Duodenal mucosa (tissue), 2 donors: ENCODE results near the gene DEFB129.
A peak's percentile ranks its signal among the peaks of the same experiment; 100 is the strongest.
"Not testable (repeated sequence)": the region's sequence is repeated elsewhere in the genome, so short reads cannot be mapped to it uniquely, and the experiment has no call there.

ENCODE experiments used
- H3K27ac ChIP-seq: one replicate; pipeline ENCODE4 v1.7.0; 2013; ENCODE audit warnings: low read depth, low read length
- H3K27me3 ChIP-seq, 2 donors: one replicate each; pipeline ENCODE4 v1.7.0; 2013; ENCODE audit warnings: low read length in 2 of 2, control low read depth in 1 of 2; ENCODE audit not compliant: insufficient read depth in 2 of 2, control insufficient read depth in 1 of 2
- H3K36me3 ChIP-seq, 2 donors: one replicate each; pipeline ENCODE4 v1.7.0; 2013; ENCODE audit warnings: low read length in 2 of 2, control low read depth in 1 of 2; ENCODE audit not compliant: insufficient read depth in 2 of 2, control insufficient read depth in 1 of 2
- H3K4me1 ChIP-seq, 2 donors: one replicate each; pipeline ENCODE4 v1.7.0; 2013; ENCODE audit warnings: low read length in 2 of 2, control low read depth in 1 of 2; ENCODE audit not compliant: insufficient read depth in 2 of 2, control insufficient read depth in 1 of 2
- H3K4me3 ChIP-seq, 2 donors: one replicate each; pipeline ENCODE4 v1.7.0; 2013; ENCODE audit warnings: low read length in 2 of 2, low read depth in 1 of 2
- H3K9ac ChIP-seq, 2 donors: one replicate each; pipeline ENCODE4 v1.7.0; 2013; ENCODE audit warnings: low read length in 2 of 2, low read depth in 1 of 2
- H3K9me3 ChIP-seq, 2 donors: one replicate each; pipeline ENCODE4 v1.7.0; 2013; ENCODE audit warnings: low read length in 2 of 2, control low read depth in 1 of 2; ENCODE audit not compliant: control insufficient read depth in 1 of 2

DEFB129 gene

GRCh38 chr20:251354-251753, 24.3 kb downstream of the DEFB129 start:
- Histone ChIP-seq H3K9me3 (no peaks in the 10 kb centered on the region), H3K27me3 (no peaks in the 10 kb centered on the region), H3K9ac (no peak overlapping the region), H3K4me1 (no peaks in the 10 kb centered on the region), H3K27ac (no peak overlapping the region), H3K36me3 (no peaks in the 10 kb centered on the region), H3K4me3 (no peak overlapping the region)

- no peaks in the 10 kb centered on the region for H3K9me3 ChIP-seq
- no peak overlapping the region for H3K4me3 ChIP-seq
- no peaks in the 10 kb centered on the region for H3K4me1 ChIP-seq
- H3K36me3 ChIP-seq, result no peaks in the 10 kb centered on the region
- no peak overlapping the region for H3K27ac ChIP-seq
- no peak overlapping the region for H3K9ac ChIP-seq
- no peaks in the 10 kb centered on the region for H3K27me3 ChIP-seq
Measured at GRCh38 chr20:252801-253200, 25.7 kb downstream of the DEFB129 start.

DNA sequence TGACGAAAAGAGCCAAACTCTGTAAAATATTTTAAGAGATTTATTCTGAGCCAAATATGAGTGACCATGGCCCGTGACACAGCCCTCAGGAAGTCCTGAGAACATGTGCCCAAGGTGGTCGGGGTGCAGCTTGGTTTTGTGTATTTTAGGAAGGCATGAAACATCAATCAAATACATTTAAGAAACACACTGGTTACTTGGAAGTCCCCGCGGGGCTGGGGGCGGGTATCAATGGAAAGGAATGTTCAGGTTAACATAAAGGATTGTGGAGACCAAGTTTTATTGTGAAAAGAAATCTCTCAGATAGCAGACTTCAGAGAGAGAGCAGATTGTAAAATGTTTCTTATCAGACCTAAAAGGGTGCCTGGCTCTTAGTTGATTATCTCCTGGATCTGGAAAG, 26.4 kb downstream of the DEFB129 start:
- not testable (repeated sequence) for H3K27ac ChIP-seq, H3K9ac ChIP-seq, H3K4me3 ChIP-seq, H3K27me3 ChIP-seq, H3K9me3 ChIP-seq, H3K4me1 ChIP-seq, H3K36me3 ChIP-seq

- no peaks in the 10 kb centered on the region for H3K27me3 ChIP-seq
Measured at GRCh38 chr20:257419-257818, 30.4 kb downstream of the DEFB129 start, which contains the start of gene DEFB132. TSS of gene DEFB132 (plus strand) at chr20:257724. CDS start at chr20:257779, 55 bp downstream.

GRCh38 chr20:258269-258858, 31.3 kb downstream of the DEFB129 start:
- H3K27me3 ChIP-seq, result peaks cover 0 to 2% of the 10 kb centered on the region in 2 donors
- no peaks in the 10 kb centered on the region for H3K9me3 ChIP-seq
- no peak overlapping the region for H3K27ac ChIP-seq
- H3K9ac ChIP-seq, result no peak overlapping the region
- no peak overlapping the region for H3K4me3 ChIP-seq
- no peaks in the 10 kb centered on the region for H3K36me3 ChIP-seq
- no peaks in the 10 kb centered on the region for H3K4me1 ChIP-seq

More at GRCh38 chr20:257419-257818, 30.4 kb downstream of the DEFB129 start, which contains the start of gene DEFB132:
- Histone ChIP-seq H3K4me1 (no peaks in the 10 kb centered on the region), H3K9me3 (no peaks in the 10 kb centered on the region), H3K36me3 (no peaks in the 10 kb centered on the region), H3K27ac (no peak within 1 kb of the TSS), H3K9ac (no peak within 1 kb of the TSS), H3K4me3 (no peak within 1 kb of the TSS)

GRCh38 chr20:258963-259362, 31.9 kb downstream of the DEFB129 start:
- Histone ChIP-seq H3K4me3 (no peak overlapping the region), H3K27me3 (peaks cover 0 to 3% of the 10 kb centered on the region in 2 donors)

GRCh38 chr20:259981-260380, 32.9 kb downstream of the DEFB129 start:
- no peak overlapping the region for H3K27ac ChIP-seq
- H3K36me3 ChIP-seq, result no peaks in the 10 kb centered on the region
- H3K27me3 ChIP-seq, result peaks cover 0 to 3% of the 10 kb centered on the region in 2 donors

More at GRCh38 chr20:258963-259362, 31.9 kb downstream of the DEFB129 start:
- H3K4me1 ChIP-seq, result no peaks in the 10 kb centered on the region
- no peaks in the 10 kb centered on the region for H3K9me3 ChIP-seq
- H3K9ac ChIP-seq, result no peak overlapping the region
- H3K27ac ChIP-seq, result no peak overlapping the region
- no peaks in the 10 kb centered on the region for H3K36me3 ChIP-seq

GRCh38 chr20:263701-264100, 36.6 kb downstream of the DEFB129 start:
- Histone ChIP-seq H3K27me3 (peaks cover 0 to 9% of the 10 kb centered on the region in 2 donors), H3K4me1 (peaks cover 4% of the 10 kb centered on the region in 2 donors), H3K9ac (no peak overlapping the region), H3K27ac (no peak overlapping the region), H3K4me3 (no peak overlapping the region), H3K9me3 (no peaks in the 10 kb centered on the region), H3K36me3 (no peaks in the 10 kb centered on the region)

More at GRCh38 chr20:259981-260380, 32.9 kb downstream of the DEFB129 start:
- H3K9ac ChIP-seq, result no peak overlapping the region
- H3K9me3 ChIP-seq, result no peaks in the 10 kb centered on the region
- H3K4me1 ChIP-seq, result no peaks in the 10 kb centered on the region
- H3K4me3 ChIP-seq, result no peak overlapping the region

- Histone ChIP-seq H3K4me3 (peak overlapping the region; percentile 82 to 85), H3K27ac (no peak overlapping the region), H3K9ac (peak overlapping the region; percentile 40 to 50)
Measured at GRCh38 chr20:266596-267562, 39.8 kb downstream of the DEFB129 start.

DNA sequence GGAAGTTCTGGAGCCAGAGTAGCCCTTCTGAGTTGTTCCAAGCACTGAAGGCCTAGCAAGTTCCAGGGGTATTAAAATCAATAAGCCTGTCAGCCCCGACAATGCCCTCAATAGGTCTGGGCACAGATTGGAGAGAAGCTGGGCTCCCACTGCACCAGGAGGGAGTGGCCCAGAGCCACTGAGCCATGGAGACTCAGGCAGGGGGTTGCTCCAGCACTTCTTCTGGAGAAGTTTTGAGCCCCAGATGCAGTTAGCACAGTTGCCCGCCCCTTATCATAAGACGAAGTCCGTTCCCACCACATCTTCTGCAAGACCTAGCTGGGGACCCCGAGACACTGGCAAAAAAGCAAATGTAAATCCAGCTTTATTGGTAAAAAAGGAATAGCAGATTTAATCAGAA, 43.5 kb downstream of the DEFB129 start:
- Histone ChIP-seq H3K27me3 (peaks cover 0 to 6% of the 10 kb centered on the region in 2 donors), H3K36me3 (peaks cover 0 to under 1% of the 10 kb centered on the region in 2 donors), H3K4me3 (no peak overlapping the region), H3K9ac (no peak overlapping the region), H3K27ac (no peak overlapping the region), H3K9me3 (no peaks in the 10 kb centered on the region), H3K4me1 (peaks cover 4% of the 10 kb centered on the region in 2 donors)

More at GRCh38 chr20:266596-267562, 39.8 kb downstream of the DEFB129 start:
- Histone ChIP-seq H3K9me3 (no peaks in the 10 kb centered on the region), H3K27me3 (peaks cover 0 to 9% of the 10 kb centered on the region in 2 donors), H3K4me1 (peaks cover 4% of the 10 kb centered on the region in 2 donors), H3K36me3 (no peaks in the 10 kb centered on the region)
